ENCODE measurements around the gene HOXD4.

HOXD4 gene

DNA sequence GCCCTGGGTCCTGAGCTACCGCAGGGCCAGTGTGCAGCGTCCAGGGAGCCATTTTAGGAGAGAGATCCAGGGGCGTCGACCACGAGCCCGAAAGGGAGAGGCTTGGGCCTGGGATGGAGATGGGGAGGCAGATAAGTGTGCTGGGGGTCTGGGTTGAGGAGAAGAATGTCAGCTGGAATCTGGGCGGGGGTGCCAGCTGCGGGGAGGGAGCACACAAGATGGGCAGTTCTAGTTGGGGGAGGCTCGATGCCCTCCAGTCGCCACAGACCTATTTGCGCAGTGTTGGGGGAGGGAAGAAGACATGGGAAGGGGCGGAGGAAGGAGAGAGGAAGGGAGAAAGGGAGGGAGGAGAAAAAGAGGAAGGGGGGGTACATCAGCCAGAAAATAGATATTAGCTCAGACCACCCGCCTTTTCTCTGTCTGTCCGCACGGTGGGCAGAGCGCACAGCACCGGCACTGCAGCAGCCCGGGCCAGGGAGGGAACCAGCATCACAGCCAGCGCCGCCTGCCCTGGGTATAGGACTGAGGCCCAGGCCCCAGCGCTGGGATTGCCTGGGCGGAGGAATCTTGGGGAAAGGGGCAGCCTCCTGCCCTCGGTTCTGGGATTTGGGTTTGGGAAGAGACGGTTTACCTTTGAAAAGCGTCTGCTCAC lies 46.1 kb upstream of the HOXD4 start:
- peak overlapping the region; percentile 53 for H3K4me3 ChIP-seq
- DNase-seq (ENCODE audit: low spot score), result no peak
- H3K27ac ChIP-seq, result no peak overlapping the region
- TF ChIP-seq, protein P1, sequence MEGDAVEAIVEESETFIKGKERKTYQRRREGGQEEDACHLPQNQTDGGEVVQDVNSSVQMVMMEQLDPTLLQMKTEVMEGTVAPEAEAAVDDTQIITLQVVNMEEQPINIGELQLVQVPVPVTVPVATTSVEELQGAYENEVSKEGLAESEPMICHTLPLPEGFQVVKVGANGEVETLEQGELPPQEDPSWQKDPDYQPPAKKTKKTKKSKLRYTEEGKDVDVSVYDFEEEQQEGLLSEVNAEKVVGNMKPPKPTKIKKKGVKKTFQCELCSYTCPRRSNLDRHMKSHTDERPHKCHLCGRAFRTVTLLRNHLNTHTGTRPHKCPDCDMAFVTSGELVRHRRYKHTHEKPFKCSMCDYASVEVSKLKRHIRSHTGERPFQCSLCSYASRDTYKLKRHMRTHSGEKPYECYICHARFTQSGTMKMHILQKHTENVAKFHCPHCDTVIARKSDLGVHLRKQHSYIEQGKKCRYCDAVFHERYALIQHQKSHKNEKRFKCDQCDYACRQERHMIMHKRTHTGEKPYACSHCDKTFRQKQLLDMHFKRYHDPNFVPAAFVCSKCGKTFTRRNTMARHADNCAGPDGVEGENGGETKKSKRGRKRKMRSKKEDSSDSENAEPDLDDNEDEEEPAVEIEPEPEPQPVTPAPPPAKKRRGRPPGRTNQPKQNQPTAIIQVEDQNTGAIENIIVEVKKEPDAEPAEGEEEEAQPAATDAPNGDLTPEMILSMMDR (IDR thresholded peaks at IDR 0.05), result no peak

DNA sequence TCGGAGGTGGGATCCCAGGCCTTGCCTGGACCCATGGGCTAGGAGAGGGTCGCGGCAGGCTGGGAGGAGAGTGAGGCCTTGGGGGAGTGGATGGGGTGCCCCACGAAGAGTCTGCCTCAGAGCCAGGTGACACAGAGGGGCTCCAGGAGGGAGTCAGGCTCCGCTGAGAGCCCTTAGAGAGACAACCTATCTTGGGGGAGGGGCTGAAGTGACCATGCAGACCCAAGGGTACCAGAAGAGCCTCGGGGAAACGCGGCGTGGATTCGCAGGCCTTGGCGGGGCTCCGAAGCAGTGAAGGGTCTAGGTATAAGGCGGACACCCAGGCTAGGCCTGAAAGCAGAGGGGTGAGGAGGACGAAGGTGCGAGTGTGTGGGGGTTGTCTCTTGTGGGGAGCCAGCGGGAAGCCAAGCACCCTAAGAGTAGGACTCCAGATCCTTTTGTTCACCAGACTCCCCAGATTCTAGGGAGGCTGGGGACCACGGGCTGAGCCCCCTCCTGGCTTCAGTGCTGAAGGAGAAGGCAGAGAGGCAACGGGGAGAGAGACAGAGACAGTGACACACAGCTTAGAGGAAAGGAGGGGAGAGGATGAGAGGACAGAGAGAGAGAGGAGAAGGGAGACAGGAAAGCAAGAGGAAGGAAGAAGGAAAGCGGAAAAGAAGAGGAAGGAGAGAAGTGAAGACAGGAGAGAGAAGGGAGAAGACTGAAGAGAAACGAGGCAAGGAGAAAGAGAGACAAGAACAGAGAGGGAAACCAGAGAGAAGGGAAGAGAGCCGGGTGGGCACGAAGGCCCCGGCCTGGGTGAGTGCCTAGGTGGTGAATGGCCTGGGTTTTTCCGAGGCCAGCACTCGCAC lies 45.4 kb upstream of the HOXD4 start:
- TF ChIP-seq, protein P1 (IDR thresholded peaks at IDR 0.05), result no peak
- no peak for DNase-seq (ENCODE audit: low spot score)
- no peak overlapping the region for H3K27ac ChIP-seq
- peak overlapping the region; percentile 67 for H3K4me3 ChIP-seq

DNA sequence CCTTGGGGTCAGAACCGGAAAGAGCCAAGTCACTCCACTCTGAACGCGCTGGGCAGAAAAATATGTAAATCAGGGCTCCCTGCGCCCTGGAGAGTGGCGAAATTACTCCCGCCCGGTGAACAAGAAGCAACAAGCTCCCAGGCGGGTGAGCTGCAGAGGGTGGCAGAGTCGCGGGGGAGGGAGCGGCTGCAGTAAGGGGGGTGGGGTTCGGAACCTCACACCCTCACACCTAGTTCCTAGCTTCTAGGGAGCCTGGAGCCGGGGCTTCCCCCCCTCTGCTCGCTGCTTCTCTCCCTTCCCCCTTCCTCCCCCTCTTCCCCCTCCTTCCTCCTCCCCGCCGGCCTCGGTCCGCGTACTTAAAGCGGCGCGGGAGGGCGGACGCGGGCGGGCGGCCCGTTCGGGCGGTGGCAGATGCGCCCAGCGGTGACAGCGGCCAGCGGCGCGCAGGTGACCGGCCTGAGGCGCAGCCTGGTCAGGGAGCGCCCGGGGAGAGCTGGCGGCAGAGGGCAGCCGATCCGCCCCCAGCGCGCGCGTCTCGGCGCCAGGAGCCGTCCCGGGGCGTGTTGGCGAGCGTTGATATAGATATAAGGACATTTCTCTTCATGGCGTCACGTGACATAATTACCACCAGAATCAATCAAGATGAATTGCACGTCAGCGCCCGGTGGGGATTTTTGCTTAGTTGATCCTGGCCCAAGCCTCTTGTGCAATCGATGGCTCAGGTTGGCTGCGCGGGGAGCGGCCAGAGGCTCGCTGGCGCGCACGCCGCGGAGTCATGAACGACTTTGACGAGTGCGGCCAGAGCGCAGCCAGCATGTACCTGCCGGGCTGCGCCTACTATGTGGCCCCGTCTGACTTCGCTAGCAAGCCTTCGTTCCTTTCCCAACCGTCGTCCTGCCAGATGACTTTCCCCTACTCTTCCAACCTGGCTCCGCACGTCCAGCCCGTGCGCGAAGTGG lies 44.5 kb upstream of the HOXD4 start, which contains the start of gene HOXD11:
Gene HOXD11, plus strand, starts transcription at position 700 of the 959 bp plus-strand sequence. Its CDS starts 76 bp downstream, at position 776.
- no peak for DNase-seq (ENCODE audit: low spot score)
- TF ChIP-seq, protein P1 (IDR thresholded peaks at IDR 0.05), result no peak
- Histone ChIP-seq H3K27ac (no peak within 1 kb of the TSS), H3K4me3 (peak within 1 kb of the TSS; percentile 67)

DNA sequence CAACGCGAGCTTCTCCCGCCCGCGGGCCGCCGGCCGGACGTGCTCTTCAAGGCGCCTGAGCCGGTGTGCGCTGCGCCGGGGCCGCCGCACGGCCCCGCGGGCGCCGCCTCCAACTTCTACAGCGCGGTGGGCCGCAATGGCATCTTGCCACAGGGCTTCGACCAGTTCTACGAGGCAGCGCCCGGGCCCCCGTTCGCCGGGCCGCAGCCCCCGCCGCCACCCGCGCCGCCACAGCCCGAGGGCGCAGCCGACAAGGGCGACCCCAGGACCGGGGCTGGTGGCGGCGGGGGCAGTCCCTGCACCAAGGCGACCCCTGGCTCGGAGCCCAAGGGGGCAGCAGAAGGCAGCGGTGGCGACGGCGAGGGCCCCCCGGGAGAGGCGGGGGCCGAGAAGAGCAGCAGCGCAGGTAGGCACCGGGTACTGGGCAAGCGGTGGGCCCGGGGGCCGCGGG lies 43.6 kb upstream of the HOXD4 start:
- H3K27ac ChIP-seq, result no peak overlapping the region
- DNase-seq (ENCODE audit: low spot score), result no peak
- TF ChIP-seq, protein P1 (IDR thresholded peaks at IDR 0.05), result no peak
- H3K4me3 ChIP-seq, result peak overlapping the region; percentile 67

DNA sequence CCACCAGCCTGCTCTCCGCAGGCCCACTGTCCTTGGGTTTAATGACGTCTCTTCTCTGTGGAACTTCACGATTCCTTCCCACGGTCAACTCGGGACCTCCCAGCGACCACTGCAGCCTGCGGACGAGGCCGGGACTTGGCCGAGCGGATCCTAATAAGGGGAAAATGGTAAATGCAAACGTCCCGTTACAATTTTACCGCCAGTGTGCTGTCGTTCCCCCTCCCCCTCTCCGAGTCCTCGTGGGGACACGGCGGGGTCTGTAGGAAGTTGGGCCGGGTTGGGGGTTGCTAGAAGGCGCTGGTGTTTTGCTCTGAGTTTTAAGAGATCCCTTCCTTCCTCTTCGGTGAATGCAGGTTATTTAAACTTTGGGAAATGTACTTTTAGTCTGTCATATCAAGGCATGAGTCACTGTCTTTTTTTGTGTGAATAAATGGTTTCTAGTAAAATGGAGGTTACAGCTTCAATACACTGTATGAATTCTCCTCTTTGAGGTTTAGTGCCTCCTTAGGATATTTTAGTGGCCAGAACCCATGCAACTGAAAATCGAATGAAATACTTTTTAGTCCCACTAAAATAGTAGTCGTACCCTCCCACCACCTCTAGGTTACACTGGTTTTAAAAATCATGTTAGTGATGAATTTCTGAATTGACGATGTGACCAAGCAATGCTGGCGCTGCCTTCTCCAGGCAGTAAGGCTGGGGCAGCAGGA lies 42.0 kb upstream of the HOXD4 start:
- H3K4me3 ChIP-seq, result peak overlapping the region; percentile 36
- no peak overlapping the region for H3K27ac ChIP-seq
- TF ChIP-seq, protein P1 (IDR thresholded peaks at IDR 0.05), result no peak
- no peak for DNase-seq (ENCODE audit: low spot score)

DNA sequence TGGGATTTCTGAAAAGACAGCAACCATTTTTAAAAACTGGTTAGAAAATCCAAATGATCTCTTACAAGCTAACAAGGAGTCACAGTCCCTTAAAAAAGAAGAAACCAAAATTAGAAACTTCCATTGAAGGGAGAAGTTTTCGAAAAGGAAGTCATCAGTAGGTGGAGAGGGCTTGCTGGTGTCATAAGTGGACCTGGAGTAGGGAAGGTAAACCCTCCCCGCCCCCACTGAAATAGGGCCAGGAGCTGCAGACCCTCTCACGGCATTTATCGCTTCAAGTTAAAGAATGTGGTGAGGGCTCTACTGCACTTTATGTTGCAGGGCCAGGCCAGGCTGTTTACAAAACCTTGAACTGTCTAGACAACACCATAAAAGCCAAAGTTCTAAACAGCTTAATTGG lies 41.4 kb upstream of the HOXD4 start:
- H3K27ac ChIP-seq, result no peak overlapping the region

More for the DNA sequence above, 41.4 kb upstream of the HOXD4 start:
- no peak for DNase-seq (ENCODE audit: low spot score)
- H3K4me3 ChIP-seq, result no peak overlapping the region
- TF ChIP-seq, protein P1 (IDR thresholded peaks at IDR 0.05), result no peak

All from coronary artery (tissue), 2 donors.